NCI-H1436 treated with DMSO at 0.1 percent for 48 hours (cell line): ENCODE results near the gene TRPM1.

Experiments used
- DNase-seq: peaks from one replicate; lab custom pipeline; 2025; lab: John Stamatoyannopoulos, UW

Gene TRPM1

GRCh38 chr15:30973379-30973778 is 128.1 kb downstream of the TRPM1 start:
- no peak for DNase-seq

DNA sequence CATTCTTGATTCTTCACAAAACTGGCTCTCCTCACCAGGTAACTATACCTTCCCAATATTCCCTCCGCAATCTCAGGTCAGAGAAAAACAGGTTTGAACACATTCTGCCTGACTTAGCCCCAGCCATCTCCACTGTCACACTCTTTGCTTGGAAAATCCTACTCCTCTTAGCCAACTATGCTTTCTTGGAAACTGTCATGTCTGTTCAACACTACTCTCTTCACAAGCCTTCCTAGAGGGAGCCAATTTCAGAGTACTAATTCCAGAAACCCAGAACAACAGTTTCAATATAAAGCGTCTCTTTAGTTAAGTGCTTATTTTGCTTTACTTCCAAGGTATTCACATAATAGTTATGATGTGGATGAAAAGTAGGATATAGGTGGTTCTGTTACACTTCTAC is 131.8 kb downstream of the TRPM1 start:
- no peak for DNase-seq

DNA sequence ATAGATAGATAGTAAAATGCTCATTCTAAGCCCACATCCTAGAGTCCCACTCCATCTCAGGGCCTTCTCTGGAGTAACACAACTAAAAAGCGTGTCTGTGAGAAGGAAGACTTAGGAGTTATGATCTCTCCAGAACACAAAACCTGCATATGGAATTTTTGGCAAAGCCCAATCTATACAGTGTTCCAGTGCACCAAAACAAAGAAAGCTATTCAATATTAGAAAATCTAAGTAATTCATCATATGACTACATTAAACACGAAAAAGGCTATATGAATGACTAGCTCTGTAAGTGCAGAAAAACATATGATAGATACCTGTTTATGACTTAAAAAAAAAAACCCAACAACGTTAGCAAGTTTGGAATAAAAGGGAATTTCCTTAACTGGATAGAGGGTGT is 137.8 kb downstream of the TRPM1 start:
- DNase-seq = no peak

GRCh38 chr15:30962659-30963058 is 138.9 kb downstream of the TRPM1 start:
- no peak for DNase-seq

- DNase-seq = no peak
Observed at GRCh38 chr15:30962079-30962478, 139.4 kb downstream of the TRPM1 start.

DNA sequence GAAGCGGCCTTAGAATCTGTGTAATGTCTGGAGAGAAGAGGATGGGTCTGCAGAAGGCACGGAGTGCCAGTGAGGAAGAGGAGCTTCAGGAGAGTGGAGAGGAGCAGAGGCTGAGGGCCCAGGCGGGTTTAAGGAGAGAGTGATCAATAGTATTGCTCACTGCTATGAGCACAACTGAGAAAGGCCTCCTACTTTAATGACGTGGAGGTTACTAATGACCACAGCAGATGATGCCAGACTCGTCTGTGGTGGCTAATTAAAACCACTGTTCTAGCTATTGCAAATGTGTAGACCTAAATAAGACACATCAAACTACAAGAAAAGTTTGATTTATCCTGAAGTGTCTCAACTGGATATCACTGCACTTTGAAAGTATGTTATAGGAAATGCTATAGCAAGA is 143.3 kb downstream of the TRPM1 start:
- DNase-seq = no peak

DNA sequence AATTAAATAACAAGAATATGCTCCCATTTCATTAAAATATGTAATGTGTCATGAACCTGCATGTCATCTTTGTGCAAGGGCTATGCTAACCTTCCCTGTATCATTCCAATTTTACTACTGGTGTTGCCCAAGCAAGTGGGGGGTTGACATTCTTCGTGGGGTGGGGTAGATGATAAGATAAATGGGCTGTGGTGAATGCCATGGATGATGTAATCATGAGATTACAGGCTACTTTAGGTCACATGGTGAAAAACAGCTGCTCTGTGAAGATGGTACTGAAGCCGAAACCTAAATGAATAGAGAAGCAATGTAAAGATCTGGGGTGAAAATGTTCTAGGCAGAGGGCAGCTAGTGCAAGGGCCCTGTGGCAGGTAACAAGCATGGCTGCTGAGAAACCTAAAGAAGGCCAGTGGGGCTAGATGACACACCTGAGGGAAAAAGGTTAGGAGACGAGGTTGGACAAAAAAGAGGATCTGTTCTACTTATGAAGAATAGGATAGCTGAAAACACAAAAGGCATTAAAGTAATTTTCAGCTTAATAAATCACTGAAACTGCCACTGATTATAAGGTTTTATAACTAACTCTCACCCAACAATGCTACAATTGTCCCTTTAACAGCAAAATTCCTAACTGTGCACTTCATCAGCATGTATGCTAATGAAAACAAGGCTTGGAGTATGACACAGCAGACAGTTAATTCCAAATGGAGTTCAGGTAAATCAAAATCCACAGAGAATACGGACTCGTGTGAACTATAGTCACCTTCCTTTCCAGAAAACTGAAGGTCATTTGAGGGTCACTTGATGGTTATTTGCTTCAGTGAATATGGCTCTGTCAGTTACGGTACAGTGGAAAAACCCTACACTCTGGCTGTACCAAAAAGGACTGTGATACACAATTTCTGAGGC is 145.1 kb downstream of the TRPM1 start:
- DNase-seq = no peak

GRCh38 chr15:30954674-30955073 is 146.9 kb downstream of the TRPM1 start:
- no peak for DNase-seq

- DNase-seq = no peak
Observed at GRCh38 chr15:30953731-30954378, 147.7 kb downstream of the TRPM1 start.

DNA sequence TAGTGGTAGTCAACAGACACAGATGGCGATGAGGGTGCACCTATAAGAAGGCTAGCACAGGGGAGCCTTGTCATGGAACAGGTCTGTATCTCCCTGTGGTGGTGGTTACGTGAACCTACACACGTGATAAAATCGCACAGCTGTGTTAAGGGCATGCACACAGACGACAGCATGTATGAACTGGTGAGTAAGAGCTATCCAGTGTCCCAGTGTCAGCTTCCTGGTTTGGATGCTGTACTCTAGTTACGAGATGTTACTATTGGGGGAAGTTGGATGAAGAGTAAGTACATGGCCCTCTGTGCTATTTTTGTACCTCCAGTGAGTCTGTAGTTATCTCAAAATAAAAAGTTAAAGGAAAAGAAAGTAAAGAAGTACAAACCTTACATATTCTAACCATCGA is 148.3 kb downstream of the TRPM1 start:
- DNase-seq = no peak
